OCI-LY1 (cell line): ENCODE data around the gene KIAA1755.

Experiments used
- H2AFZ ChIP-seq: fragments of 200-600 bp; sonication (generic), shearing (Covaris generic); 2 replicates; pipeline ENCODE4 v1.6.0; 2014; ENCODE audit warnings: antibody characterized with exemption, mild to moderate bottlenecking, low read length
- H3F3A ChIP-seq: fragments of 200-600 bp; sonication (generic), shearing (Covaris generic); 2 replicates; pipeline ENCODE4 v1.6.0; 2014; ENCODE audit warnings: mild to moderate bottlenecking, antibody characterized with exemption, low read length, moderate library complexity; ENCODE audit not compliant: insufficient read depth
- H3K27ac ChIP-seq: fragments of 200-600 bp; sonication (generic); 2 replicates; pipeline ENCODE4 v1.5.1; 2014; ENCODE audit warnings: low read length, mixed run types, mild to moderate bottlenecking, low read depth; ENCODE audit not compliant: poor library complexity, severe bottlenecking
- H3K27me3 ChIP-seq: fragments of 200-600 bp; sonication (generic); 2 replicates; pipeline ENCODE4 v1.6.0; 2014; ENCODE audit warnings: antibody characterized with exemption, mild to moderate bottlenecking, low read length, moderate library complexity; ENCODE audit not compliant: insufficient read depth
- H3K36me3 ChIP-seq: fragments of 200-600 bp; sonication (generic); 2 replicates; pipeline ENCODE4 v1.6.1; 2014; ENCODE audit warnings: mild to moderate bottlenecking, antibody characterized with exemption, low read length, moderate library complexity, mixed read lengths; ENCODE audit not compliant: insufficient read depth
- H3K4me1 ChIP-seq: fragments of 200-600 bp; sonication (generic); 2 replicates; pipeline ENCODE4 v1.5.1; 2014; ENCODE audit warnings: mild to moderate bottlenecking, low read length, moderate library complexity; ENCODE audit not compliant: insufficient read depth, severe bottlenecking
- H3K4me2 ChIP-seq: fragments of 200-600 bp; sonication (generic), shearing (Covaris generic); 2 replicates; pipeline ENCODE4 v1.6.1; 2014; ENCODE audit warnings: low read length
- H3K4me3 ChIP-seq: fragments of 200-600 bp; sonication (generic); 2 replicates; pipeline ENCODE4 v1.5.1; 2014; ENCODE audit warnings: low read length, low read depth, mild to moderate bottlenecking, mixed read lengths; ENCODE audit not compliant: poor library complexity, severe bottlenecking
- H3K79me2 ChIP-seq: fragments of 200-600 bp; shearing (Covaris generic); 2 replicates; pipeline ENCODE4 v1.6.1; 2016; ENCODE audit warnings: mixed run types, low read length, mixed read lengths; ENCODE audit not compliant: insufficient read depth
- H3K9ac ChIP-seq: fragments of 200-600 bp; sonication (generic), shearing (Covaris generic); 2 replicates; pipeline ENCODE4 v1.6.1; 2014; ENCODE audit warnings: mild to moderate bottlenecking, low read length, mixed read lengths
- H3K9me2 ChIP-seq: fragments of 200-600 bp; sonication (generic), shearing (Covaris generic); 2 replicates; pipeline ENCODE4 v1.6.1; 2014; ENCODE audit warnings: low read depth, mild to moderate bottlenecking, low read length, mixed read lengths
- H3K9me3 ChIP-seq: fragments of 200-600 bp; shearing (Covaris generic); 2 replicates; pipeline ENCODE4 v1.6.1; 2014; ENCODE audit warnings: low read length, mixed read lengths
- H4K20me1 ChIP-seq: fragments of 200-600 bp; sonication (generic), shearing (Covaris generic); 2 replicates; pipeline ENCODE4 v1.6.0; 2016; ENCODE audit warnings: mild to moderate bottlenecking, low read length; ENCODE audit not compliant: insufficient read depth
- EZH2 ChIP-seq: fragments of 200-600 bp; sonication (generic), shearing (Covaris generic); IDR thresholded peaks from 2 replicates; pipeline ENCODE4 v1.8.0; 2017; ENCODE audit warnings: borderline replicate concordance, mixed run types, mild to moderate bottlenecking, antibody characterized with exemption, low read length, moderate library complexity, mixed read lengths
- TF ChIP-seq, protein P1 (sequence below): fragments of 200-600 bp; sonication (generic), shearing (Covaris generic); IDR thresholded peaks from 2 replicates; pipeline ENCODE4 v1.5.1; 2017; ENCODE audit warnings: mild to moderate bottlenecking, antibody characterized with exemption, low read length, moderate library complexity, mixed read lengths

The KIAA1755 gene

DNA sequence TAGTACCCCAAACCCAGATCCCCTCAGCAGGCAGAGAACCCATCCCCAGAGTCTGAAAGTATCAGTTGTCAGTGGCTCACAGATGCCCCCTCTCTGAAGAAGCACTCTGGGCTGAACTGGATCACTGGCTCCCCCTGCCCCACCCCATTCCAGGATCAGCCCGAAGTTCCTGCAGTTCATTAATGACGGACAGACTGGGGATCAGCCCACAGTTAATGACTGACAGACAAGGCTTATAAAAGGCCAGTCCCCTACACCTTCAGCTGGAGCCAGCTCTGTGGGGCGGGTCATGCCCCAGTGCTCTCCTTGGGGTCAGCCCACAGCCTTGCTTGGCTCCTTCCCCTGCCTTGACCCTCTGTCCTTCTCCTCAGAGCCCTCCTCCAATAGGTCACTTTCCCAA is 21.7 kb downstream of the KIAA1755 start:
- H3F3A ChIP-seq, result no peaks in the 10 kb centered on the region
- no peaks in the 10 kb centered on the region for H3K36me3 ChIP-seq
- H2AFZ ChIP-seq, result no peak overlapping the region
- no peaks in the 10 kb centered on the region for H3K4me1 ChIP-seq
- H3K9me3 ChIP-seq, result peaks cover 12% of the 10 kb centered on the region
- H3K27ac ChIP-seq, result no peak overlapping the region
- H3K4me2 ChIP-seq, result no peak overlapping the region
- H3K9ac ChIP-seq, result no peak overlapping the region
- no peaks in the 10 kb centered on the region for H4K20me1 ChIP-seq
- no peaks in the 10 kb centered on the region for H3K79me2 ChIP-seq
- H3K4me3 ChIP-seq, result no peak overlapping the region
- TF ChIP-seq EZH2, result no peak
- TF ChIP-seq, protein P1, sequence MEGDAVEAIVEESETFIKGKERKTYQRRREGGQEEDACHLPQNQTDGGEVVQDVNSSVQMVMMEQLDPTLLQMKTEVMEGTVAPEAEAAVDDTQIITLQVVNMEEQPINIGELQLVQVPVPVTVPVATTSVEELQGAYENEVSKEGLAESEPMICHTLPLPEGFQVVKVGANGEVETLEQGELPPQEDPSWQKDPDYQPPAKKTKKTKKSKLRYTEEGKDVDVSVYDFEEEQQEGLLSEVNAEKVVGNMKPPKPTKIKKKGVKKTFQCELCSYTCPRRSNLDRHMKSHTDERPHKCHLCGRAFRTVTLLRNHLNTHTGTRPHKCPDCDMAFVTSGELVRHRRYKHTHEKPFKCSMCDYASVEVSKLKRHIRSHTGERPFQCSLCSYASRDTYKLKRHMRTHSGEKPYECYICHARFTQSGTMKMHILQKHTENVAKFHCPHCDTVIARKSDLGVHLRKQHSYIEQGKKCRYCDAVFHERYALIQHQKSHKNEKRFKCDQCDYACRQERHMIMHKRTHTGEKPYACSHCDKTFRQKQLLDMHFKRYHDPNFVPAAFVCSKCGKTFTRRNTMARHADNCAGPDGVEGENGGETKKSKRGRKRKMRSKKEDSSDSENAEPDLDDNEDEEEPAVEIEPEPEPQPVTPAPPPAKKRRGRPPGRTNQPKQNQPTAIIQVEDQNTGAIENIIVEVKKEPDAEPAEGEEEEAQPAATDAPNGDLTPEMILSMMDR, result no peak
- H3K9me2 ChIP-seq, result no peaks in the 10 kb centered on the region
- no peaks in the 10 kb centered on the region for H3K27me3 ChIP-seq

DNA sequence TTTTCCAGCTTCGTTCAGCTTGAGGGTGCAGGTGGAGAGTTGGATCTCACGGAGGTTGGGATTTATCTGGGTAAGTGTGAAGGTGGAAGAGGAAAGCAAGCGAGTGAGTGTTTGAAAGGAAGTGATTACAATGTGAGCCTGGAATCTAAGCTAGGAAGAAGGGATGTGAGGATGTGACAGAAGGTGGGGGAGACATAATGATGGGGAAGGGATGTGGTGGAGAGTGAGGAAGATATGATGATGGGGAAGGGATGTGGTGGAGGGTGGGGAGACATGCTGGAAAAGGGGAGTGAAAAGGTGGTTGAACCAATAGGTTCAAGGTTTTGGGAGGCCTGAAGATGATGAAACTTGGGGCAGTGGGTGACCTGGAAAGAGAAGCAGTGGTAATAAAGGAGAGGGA is 23.2 kb downstream of the KIAA1755 start:
- no peak overlapping the region for H3K4me2 ChIP-seq
- H4K20me1 ChIP-seq, result no peaks in the 10 kb centered on the region
- TF ChIP-seq, protein P1, result no peak
- no peak for TF ChIP-seq EZH2
- H3K4me1 ChIP-seq, result no peaks in the 10 kb centered on the region
- no peaks in the 10 kb centered on the region for H3K9me2 ChIP-seq
- H3F3A ChIP-seq, result no peaks in the 10 kb centered on the region
- peaks cover 3% of the 10 kb centered on the region for H3K9me3 ChIP-seq
- no peaks in the 10 kb centered on the region for H3K27me3 ChIP-seq
- no peak overlapping the region for H3K27ac ChIP-seq
- no peaks in the 10 kb centered on the region for H3K79me2 ChIP-seq
- no peak overlapping the region for H3K4me3 ChIP-seq
- H3K36me3 ChIP-seq, result no peaks in the 10 kb centered on the region
- H3K9ac ChIP-seq, result no peak overlapping the region
- H2AFZ ChIP-seq, result no peak overlapping the region

DNA sequence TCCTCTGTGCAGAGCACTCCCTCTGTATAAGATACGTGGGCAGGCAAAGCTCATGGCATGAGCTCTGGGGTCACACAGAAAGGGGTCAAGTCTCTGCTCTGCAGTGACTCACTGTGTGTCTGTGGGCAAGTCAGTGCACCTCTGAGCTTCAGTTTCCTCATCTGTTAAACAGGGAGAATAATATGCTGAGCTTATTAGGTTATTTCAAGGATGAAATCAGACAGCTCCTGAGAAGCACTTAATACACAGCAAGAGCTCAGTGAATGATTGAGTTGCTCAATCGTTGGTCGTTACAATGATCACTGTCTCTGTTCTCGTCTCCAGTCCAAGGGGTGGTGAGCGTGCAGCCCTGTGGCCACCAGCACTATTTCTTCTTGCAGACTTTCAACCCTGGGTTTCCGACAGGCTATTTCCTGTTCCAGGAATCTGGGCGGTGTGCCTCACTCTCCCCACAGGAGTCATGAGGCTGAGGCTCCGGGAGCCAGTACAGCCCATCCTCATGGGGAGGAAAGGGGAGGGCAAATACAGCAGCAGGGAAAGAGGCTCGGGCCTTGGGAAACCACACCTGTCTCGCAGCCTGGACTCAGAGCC is 28.9 kb downstream of the KIAA1755 start:
- Histone ChIP-seq H3K9ac (no peak overlapping the region), H3K4me2 (no peak overlapping the region), H3K27me3 (no peaks in the 10 kb centered on the region), H3K4me1 (no peaks in the 10 kb centered on the region), H3K79me2 (no peaks in the 10 kb centered on the region), H2AFZ (no peak overlapping the region), H3K9me2 (no peaks in the 10 kb centered on the region), H3K27ac (no peak overlapping the region), H3F3A (no peaks in the 10 kb centered on the region), H3K9me3 (no peaks in the 10 kb centered on the region), H4K20me1 (no peaks in the 10 kb centered on the region), H3K4me3 (no peak overlapping the region), H3K36me3 (no peaks in the 10 kb centered on the region)
- TF ChIP-seq, protein P1, result no peak
